Hepatocyte (in vitro differentiated cells): Measurements from ENCODE around the gene FAM161A.

Experiments
- CTCF ChIP-seq: fragments of 200-600 bp; sonication (generic); IDR thresholded peaks from 2 replicates; pipeline ENCODE4 v1.5.1; 2016; ENCODE audit warnings: antibody characterized with exemption, mild to moderate bottlenecking; ENCODE audit not compliant: poor library complexity
- EZH2 ChIP-seq: fragments of 200-600 bp; sonication (generic); IDR thresholded peaks from 2 replicates; pipeline ENCODE4 v1.6.1; 2016; ENCODE audit warnings: antibody characterized with exemption, mild to moderate bottlenecking, borderline replicate concordance

GRCh38 chr2:61845320-61845719 is 8.5 kb downstream of the FAM161A start:
- TF ChIP-seq CTCF (no peak), EZH2 (no peak)
